MV-4-11 (cell line): ENCODE results near the gene RRP12.

Source experiments
- DNase-seq: peaks from one replicate; lab custom pipeline; 2025; lab: John Stamatoyannopoulos, UW

The RRP12 gene

DNA sequence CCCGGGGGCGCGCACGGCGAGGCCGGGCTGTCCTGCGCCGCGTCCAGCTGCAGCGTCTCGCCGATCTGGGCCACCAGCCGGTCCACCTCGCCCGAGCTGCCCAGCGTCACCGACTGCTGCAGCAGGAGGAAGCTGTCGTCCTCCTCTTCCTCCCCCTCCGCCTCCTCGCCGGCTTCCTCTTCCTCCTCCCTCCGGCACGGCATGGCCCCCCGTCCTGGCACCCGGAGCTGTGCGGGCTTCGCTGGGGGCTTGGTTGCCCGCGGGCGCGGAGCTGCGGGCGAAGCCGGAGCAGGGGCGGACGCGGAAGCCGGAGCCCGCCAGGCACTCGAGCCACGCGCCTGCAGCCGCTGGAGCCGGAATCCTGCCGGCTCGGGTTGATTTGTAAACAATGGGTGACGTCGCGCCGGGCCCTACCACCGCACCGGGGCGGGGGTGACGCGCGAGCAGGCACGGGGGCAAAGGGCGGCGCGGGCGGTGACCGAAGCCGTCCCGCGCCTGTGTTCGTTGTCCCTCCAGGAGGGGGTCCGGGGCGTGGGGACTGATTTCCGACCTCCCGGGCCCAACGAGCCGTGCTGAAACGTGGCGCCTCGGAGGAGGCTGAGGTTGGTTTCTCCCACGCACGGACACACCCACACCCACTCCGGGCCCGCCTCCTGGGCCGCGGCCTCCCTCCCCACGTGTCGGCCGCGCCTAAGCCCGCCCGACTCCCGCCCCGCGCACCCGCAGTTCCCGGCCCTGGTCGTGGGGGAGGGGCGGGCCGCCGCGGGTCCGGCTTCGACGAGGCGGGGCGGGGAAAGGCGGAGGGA, 66.6 kb downstream of the RRP12 start, which contains the start of gene FRAT2:
Gene FRAT2, minus strand, starts transcription at position 360 of the 806 bp plus-strand sequence. Its CDS starts 157 bp downstream, at position 203.
- peak; percentile 83 for DNase-seq

DNA sequence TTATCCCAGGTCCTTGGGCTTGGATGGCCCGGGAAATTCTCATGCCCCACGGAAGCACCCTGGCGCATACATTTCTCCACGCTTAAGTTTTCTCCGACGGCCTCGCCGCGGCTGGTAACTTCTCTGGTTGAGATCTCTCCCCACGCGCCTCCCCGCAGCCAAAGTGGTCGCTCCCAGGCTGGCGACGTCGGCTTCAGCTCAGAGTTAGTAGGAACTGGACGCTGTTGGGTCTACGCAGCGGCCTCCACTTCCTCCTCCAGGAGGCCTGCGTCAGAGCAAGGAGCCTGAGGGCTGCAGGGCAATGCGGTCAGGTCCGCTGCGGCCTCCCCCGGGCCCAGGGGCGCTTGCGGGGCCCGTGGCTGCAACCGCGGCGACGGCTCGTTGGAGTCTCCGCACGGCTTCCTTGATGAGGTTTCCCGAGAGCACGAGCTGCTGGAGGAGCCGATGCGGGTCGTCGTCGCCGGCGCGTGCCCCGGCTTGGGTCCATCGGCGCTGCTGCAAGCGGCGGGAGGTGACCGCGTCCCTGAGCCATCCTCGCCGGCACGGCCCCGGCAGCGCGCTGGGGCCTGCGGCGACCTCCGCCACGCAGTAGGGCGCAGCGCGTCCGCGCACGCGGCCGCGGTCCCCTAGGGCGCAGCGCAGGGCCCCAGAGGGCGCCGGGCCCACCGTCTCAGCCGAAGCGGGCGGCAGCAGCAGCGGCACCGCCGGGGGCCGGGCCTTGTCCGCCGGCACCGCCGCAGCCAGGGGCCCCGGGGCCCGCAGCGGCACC, 67.4 kb downstream of the RRP12 start:
- DNase-seq = peak; percentile 58

- peak; percentile 49 for DNase-seq
These were observed 67.9 kb downstream of the RRP12 start for GRCh38 chr10:97333351-97333600.

GRCh38 chr10:97332591-97333350, 68.4 kb downstream of the RRP12 start:
- peak; percentile 27 for DNase-seq

DNA sequence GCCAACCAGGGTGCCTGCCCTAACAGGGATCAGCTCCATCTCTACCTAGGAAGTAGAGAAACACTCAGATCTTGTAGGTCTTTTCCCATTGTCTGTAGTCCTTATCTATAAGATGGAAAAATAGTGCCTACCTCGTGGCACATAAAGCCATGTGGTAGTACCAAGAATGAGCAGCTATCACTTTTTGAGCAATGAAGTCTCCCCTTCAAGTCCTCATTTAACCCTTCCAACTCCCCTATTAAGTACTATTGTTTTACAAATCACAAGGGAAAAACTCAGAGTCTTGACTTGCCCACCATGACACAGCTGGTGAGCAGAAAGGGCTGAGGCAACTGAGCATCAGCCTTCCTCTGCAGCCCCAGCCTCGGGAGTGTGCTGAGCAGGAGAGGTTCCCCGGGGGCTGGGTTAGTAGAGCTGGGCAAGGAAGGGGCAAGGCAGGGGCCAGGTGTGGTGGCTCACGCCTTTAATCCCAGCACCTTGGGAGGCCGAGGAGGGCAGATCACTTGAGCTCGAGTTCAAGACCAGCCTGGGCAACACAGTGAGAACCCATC, 69.9 kb downstream of the RRP12 start:
- DNase-seq = no peak

DNA sequence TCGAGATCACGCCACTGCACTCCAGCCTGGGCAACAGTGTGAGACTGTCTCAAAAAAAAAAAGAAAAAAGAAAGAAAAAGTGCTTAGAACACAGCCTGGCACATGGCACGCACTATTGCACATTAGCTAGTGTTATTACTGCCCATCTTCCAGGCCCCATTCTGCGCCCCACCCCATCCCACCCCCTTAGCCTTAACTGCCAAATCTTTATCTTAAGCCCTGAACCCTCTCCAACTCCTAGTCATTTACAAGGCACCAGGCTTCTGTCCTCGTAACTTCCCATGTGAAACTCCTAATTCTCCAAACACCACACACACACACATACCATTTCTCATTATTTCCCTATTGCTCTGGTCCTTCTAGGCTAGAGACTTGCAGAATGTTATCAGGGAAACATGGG, 71.4 kb downstream of the RRP12 start:
- peak; percentile 70 for DNase-seq

- DNase-seq = no peak
These were observed 72.3 kb downstream of the RRP12 start for GRCh38 chr10:97328646-97329453.

- peak; percentile 13 for DNase-seq
These were observed 73.5 kb downstream of the RRP12 start for GRCh38 chr10:97327348-97328294.

GRCh38 chr10:97325754-97326153, 75.4 kb downstream of the RRP12 start:
- no peak for DNase-seq

DNA sequence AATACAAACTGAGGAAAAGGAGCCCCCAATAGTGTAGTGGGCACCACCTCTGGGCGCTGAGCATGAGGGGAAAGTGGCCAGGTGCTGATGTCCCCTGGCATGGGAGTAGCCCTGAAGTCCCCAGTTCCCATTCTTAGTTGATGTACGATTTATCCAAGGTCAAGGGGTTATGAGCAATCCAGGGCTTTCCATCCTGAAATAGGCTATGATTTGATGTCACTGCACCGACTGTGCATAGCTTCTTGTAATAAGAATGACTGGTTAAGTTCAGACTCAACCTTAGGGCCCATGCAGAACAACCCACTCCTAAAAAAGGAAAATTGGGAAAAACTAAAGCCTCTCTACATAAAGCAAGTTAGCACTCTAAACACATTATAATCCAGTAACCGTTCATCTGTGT, 77.6 kb downstream of the RRP12 start:
- no peak for DNase-seq

- no peak for DNase-seq
These were observed 79.3 kb downstream of the RRP12 start for GRCh38 chr10:97321804-97322190.

DNA sequence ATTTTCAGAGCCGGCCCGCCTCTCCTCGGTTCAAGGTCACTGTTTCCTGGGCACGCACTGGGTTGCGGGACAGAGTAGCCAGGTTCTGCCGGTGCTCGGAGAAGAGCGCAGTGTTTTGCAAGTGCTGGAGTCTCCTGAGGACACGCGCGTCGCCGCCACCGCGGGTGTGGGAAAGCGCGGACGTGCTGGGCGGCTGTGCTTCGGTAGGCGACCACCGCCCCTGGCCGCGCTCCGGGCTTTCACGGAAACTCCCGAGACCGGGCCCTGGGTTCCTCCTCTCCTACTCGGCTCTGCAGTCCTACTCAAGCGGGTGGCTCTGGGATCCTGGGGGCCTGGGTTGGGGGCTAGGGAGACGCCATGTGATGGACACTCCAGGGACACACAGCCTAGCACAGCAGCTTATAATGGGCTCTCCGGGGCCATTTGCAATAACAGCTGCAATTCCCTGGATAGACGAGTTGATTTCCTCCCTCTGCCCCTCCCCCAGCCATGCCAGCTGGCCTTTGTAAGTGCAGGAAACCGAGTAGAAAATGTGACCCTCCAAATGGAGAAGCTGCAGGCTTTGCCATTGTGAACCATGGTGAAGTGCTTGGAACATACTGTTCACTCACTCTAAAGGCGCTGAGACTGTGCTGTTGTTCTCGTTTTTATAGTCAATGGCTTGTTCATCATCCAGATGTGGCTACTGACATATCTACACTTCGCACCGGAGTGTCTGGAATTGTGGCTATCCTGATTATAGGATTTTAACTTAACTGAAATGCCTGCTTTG, 79.9 kb downstream of the RRP12 start:
- peak; percentile 75 for DNase-seq

DNA sequence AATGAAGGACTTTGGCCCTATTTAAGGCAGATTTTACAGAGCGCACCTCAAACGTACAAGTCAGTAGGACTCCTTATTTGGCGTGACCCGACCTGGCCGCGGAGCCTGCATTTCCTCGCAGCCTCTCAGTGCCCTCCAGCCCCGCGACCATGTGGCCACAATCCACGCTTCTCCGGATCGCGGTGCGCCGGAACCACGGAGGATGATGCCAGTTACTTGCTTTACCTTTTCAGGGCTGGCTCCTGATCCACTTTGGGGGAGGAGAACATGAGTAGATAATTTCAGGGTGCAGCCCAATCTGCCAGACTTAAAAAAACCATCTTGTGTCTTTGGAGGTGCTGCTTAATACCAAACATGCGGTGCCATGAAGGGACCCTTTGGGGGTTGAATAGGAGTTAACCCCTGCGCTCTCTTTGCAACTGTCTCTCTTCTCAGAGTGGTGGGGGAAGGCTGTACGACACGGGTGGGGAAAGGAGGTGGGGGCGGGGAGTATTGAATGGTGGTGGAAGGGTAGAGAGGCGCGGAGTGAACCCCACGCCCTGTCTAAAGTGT, 80.6 kb downstream of the RRP12 start:
- no peak for DNase-seq

DNA sequence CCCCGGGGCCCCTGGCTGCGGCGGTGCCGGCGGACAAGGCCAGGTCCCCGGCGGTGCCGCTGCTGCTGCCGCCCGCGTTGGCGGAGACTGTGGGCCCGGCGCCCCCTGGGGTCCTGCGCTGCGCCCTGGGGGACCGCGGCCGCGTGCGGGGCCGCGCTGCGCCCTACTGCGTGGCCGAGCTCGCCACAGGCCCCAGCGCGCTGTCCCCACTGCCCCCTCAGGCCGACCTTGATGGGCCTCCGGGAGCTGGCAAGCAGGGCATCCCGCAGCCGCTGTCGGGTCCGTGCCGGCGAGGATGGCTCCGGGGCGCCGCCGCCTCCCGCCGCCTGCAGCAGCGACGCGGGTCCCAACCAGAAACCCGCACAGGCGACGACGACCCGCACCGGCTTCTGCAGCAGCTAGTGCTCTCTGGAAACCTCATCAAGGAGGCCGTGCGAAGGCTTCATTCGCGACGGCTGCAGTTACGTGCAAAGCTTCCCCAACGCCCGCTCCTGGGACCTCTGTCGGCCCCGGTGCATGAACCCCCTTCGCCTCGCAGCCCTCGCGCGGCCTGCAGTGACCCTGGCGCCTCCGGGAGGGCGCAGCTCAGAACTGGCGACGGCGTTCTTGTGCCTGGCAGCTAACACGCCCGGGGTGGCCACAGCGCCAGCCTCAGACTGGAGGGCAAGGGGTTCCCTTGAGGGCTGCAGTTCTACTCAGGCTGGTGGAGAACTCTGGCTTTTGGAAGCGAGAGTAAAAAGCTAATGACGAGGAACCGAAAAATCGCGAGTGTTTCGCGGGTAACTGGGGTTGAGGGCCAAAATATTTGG, 81.3 kb downstream of the RRP12 start:
- DNase-seq = peak; percentile 51

DNA sequence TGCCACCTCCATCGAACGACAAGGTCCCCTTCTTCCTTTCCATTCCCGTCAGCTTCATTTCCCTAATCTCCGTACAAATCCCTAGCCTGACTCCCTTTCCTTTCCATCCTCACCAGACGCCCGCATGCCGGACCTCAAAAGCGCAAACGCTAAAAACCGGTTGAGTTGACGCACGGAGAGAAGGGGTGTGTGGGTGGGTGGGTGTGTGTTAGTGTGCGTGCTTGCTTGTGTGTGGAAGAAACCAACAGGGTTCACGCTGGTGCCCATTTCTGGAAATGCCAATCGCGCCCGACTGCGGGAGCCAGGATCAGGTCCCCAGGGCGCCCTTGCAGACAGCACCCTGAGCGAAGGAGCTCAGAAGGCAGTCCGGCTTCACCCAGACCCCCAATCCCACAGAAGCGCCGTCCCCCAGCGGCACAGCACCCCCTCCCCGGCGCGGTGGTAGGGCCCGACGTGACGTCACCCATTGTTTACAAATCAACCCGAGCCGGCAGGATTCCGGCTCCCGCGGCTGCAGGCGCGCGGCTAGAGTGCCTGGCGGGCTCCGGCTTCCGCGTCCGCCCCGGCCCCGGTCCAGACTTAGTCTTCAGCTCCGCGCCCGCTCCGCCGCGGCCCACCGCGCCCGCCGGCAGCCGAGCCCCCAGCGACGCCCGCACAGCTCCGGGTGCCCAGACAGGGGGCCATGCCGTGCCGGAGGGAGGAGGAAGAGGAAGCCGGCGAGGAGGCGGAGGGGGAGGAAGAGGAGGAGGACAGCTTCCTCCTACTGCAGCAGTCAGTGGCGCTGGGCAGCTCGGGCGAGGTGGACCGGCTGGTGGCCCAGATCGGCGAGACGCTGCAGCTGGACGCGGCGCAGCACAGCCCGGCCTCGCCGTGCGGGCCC, 82.1 kb downstream of the RRP12 start, which contains the start of gene FRAT1:
Gene FRAT1, plus strand, starts transcription at position 500 of the 880 bp plus-strand sequence. Its CDS starts 183 bp downstream, at position 683.
- DNase-seq = peak; percentile 75

DNA sequence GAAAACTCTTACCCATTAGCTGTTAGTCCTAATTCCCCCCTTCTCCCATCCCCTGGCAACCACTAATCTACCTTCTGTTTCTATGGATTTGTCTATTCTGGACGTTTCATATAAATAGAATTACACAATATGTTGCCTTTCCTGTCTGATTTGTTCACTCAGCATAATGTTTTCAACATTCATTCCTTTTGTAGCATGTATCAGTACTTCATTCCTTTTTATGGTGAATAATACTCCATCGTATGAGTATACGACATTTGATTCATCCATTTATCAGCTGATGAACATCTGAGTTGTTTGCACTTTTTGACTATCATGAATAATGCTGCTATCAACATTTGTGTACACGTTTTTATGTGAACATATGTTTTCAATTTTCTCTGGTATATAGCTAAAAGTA, 86.5 kb downstream of the RRP12 start:
- peak; percentile 32 for DNase-seq

- DNase-seq = no peak
These were observed 88.2 kb downstream of the RRP12 start for GRCh38 chr10:97312897-97313296.
